Liver (tissue), 9 donors: ENCODE results near the gene TRABD. TPM values are rescaled to one million over a fixed set of nuclear protein-coding genes. Genes with fewer than 3 reads are reported as not detected.

Experiments used
- DNase-seq: peaks from one replicate; pipeline ENCODE4 v3.0.0-alpha.2; 2017; ENCODE audit warnings: low spot score
- H3K27ac ChIP-seq, 2 donors: one replicate each; pipeline ENCODE4 v1.7.0; 2013; ENCODE audit warnings: inconsistent platforms in 2 of 2, low read length in 2 of 2, control low read depth in 1 of 2, low read depth in 1 of 2, mild to moderate bottlenecking in 1 of 2
- H3K27me3 ChIP-seq, 4 donors: one replicate each; pipeline versions ENCODE4 v1.6.1 to v1.7.0; 2013; ENCODE audit warnings: low read length in 3 of 4, inconsistent platforms in 1 of 4, mild to moderate bottlenecking in 1 of 4, moderate library complexity in 1 of 4; ENCODE audit not compliant: control insufficient read depth in 4 of 4, insufficient read depth in 4 of 4
- H3K36me3 ChIP-seq, 4 donors: one replicate each; pipeline versions ENCODE4 v1.6.1 to v1.7.0; 2013; ENCODE audit warnings: low read length in 3 of 4, mild to moderate bottlenecking in 3 of 4, low read depth in 1 of 4, moderate library complexity in 1 of 4; ENCODE audit not compliant: control insufficient read depth in 4 of 4, insufficient read depth in 3 of 4
- H3K4me1 ChIP-seq, 4 donors: one replicate each; pipeline versions ENCODE4 v1.6.1 to v1.7.0; 2013; ENCODE audit warnings: low read length in 3 of 4, mild to moderate bottlenecking in 3 of 4, moderate library complexity in 1 of 4; ENCODE audit not compliant: control insufficient read depth in 4 of 4, insufficient read depth in 4 of 4
- H3K4me3 ChIP-seq, 3 donors: one replicate each; pipeline versions ENCODE4 v1.6.1 to v1.7.0; 2013; ENCODE audit warnings: low read length in 3 of 3, control low read depth in 1 of 3, low read depth in 1 of 3, mild to moderate bottlenecking in 1 of 3
- H3K9ac ChIP-seq, 2 donors: one replicate each; pipeline ENCODE4 v1.7.0; 2013; ENCODE audit warnings: low read length in 2 of 2, mild to moderate bottlenecking in 2 of 2, moderate library complexity in 2 of 2, control low read depth in 1 of 2, low read depth in 1 of 2
- H3K9me3 ChIP-seq, 4 donors: one replicate each; pipeline versions ENCODE4 v1.6.1 to v1.7.0; 2013; ENCODE audit warnings: low read length in 3 of 4; ENCODE audit not compliant: control insufficient read depth in 4 of 4
- ATF3 ChIP-seq: IDR thresholded peaks from 2 replicates; pipeline ENCODE4 v1.6.1; 2016; ENCODE audit warnings: antibody characterized with exemption
- CTCF ChIP-seq: fragments of 150-350 bp; IDR thresholded peaks from 2 replicates; pipeline ENCODE4 v1.5.1; 2017; ENCODE audit warnings: improper control_type of control experiment, low read depth, low read length; ENCODE audit not compliant: missing input control
- EGR1 ChIP-seq, 2 donors: IDR thresholded peaks; 2 replicates each; pipeline ENCODE4 v1.6.1; 2016 to 2018; ENCODE audit warnings: antibody characterized with exemption in 2 of 2, low read depth in 2 of 2
- FOXA1 ChIP-seq: IDR thresholded peaks from 2 replicates; pipeline ENCODE4 v1.6.1; 2016; ENCODE audit warnings: antibody characterized with exemption
- FOXA2 ChIP-seq: IDR thresholded peaks from 2 replicates; pipeline ENCODE4 v1.6.1; 2016; ENCODE audit warnings: antibody characterized with exemption
- GABPA ChIP-seq, 2 donors: IDR thresholded peaks in 1 of 2; conservative IDR thresholded peaks in 1 of 2; 2 replicates each; pipeline ENCODE4 v1.6.1; 2016; ENCODE audit warnings: antibody characterized with exemption in 2 of 2, mild to moderate bottlenecking in 1 of 2, moderate library complexity in 1 of 2
- HNF4A ChIP-seq, 2 donors: conservative IDR thresholded peaks; 2 replicates each; pipeline ENCODE4 v1.6.1; 2016; ENCODE audit warnings: antibody characterized with exemption in 2 of 2, mild to moderate bottlenecking in 2 of 2
- HNF4G ChIP-seq: IDR thresholded peaks from 2 replicates; pipeline ENCODE4 v1.6.1; 2016; ENCODE audit warnings: antibody characterized with exemption
- JUND ChIP-seq, 2 donors: IDR thresholded peaks; 2 replicates each; pipeline ENCODE4 v1.6.1; 2016; ENCODE audit warnings: antibody characterized with exemption in 2 of 2
- MAX ChIP-seq: IDR thresholded peaks from 2 replicates; pipeline ENCODE4 v1.6.1; 2016; ENCODE audit warnings: antibody characterized with exemption
- NR2F2 ChIP-seq: IDR thresholded peaks from 2 replicates; pipeline ENCODE4 v1.6.1; 2016; ENCODE audit warnings: antibody characterized with exemption
- RAD21 ChIP-seq, 2 donors: IDR thresholded peaks; 2 replicates each; pipeline ENCODE4 v1.6.1; 2016; ENCODE audit warnings: antibody characterized with exemption in 2 of 2, mild to moderate bottlenecking in 2 of 2
- REST ChIP-seq: IDR thresholded peaks from 2 replicates; pipeline ENCODE4 v1.6.1; 2016; ENCODE audit warnings: antibody characterized with exemption, mild to moderate bottlenecking
- RXRA ChIP-seq, 2 donors: IDR thresholded peaks; 2 replicates each; pipeline ENCODE4 v1.6.1; 2017 to 2018; ENCODE audit warnings: antibody characterized with exemption in 2 of 2, mild to moderate bottlenecking in 1 of 2
- SP1 ChIP-seq: IDR thresholded peaks from 2 replicates; pipeline ENCODE4 v1.6.1; 2018; ENCODE audit warnings: antibody characterized with exemption, mild to moderate bottlenecking
- TAF1 ChIP-seq: conservative IDR thresholded peaks from 2 replicates; pipeline ENCODE4 v1.6.1; 2016; ENCODE audit warnings: antibody characterized with exemption, mild to moderate bottlenecking
- YY1 ChIP-seq: IDR thresholded peaks from 2 replicates; pipeline ENCODE4 v1.6.1; 2016; ENCODE audit warnings: antibody characterized with exemption, mild to moderate bottlenecking
- ZBTB33 ChIP-seq: IDR thresholded peaks from 2 replicates; pipeline ENCODE4 v1.6.1; 2016; ENCODE audit warnings: antibody characterized with exemption
- WGBS: extraction: QIAGEN DNeasy Blood & Tissue Kit; methylation state at CpG from one replicate; pipeline ENCODE4 v1.1.7; 2013; 5-methylcytosine and 5-hydroxymethylcytosine counted together
- polyA plus RNA-seq, 2 donors: library from polyadenylated mRNA; stranded (reverse) in 1 of 2; unstranded in 1 of 2; fragments of 200-250 nt in 1 of 2; fragments of >200 nt in 1 of 2; fragmentation: Nextera tagmentation in 1 of 2; extraction: Ambion mirVana in 1 of 2; gene quantifications; one replicate each; pipeline versions ENCODE4 v1.2.1 to v1.2.3, GENCODE V29; 2013 to 2015
- total RNA-seq, 2 donors: library from RNA; depleted of rRNA; stranded (reverse); fragments of >200 nt; gene quantifications; one replicate each; pipeline ENCODE4 v1.2.3, GENCODE V29; 2014
- donor health status: healthy.
- donor health status: healthy.
- donor health status: healthy.
- donor health status: healthy.
- donor health status: healthy.

The TRABD gene
- total and polyA plus RNA-seq, 4 donors, result 10.5 to 29.7 (median 16.4) TPM

- no peaks in the 10 kb centered on the region for H3K4me1 ChIP-seq
- H3K27me3 ChIP-seq, result no peaks in the 10 kb centered on the region
- 98% methylated on average over 16 of the region's 16 CpGs for whole genome bisulfite sequencing
- no peak overlapping the region for H3K27ac ChIP-seq
- TF ChIP-seq HNF4G (no peak), HNF4A (conservative IDR thresholded peaks at IDR 0.05) (no peak), RAD21 (IDR thresholded peaks at IDR 0.05) (no peak)
- H3K9me3 ChIP-seq, result no peaks in the 10 kb centered on the region
- no peak for DNase-seq
- H3K4me3 ChIP-seq, result no peak overlapping the region
- no peak overlapping the region for H3K9ac ChIP-seq
- H3K36me3 ChIP-seq, result peaks cover 7 to 52% (median 18%) of the 10 kb centered on the region in 4 donors
Observed at GRCh38 chr22:50229370-50229769, 43.7 kb downstream of the TRABD start.

- TF ChIP-seq EGR1 (IDR thresholded peaks at IDR 0.05; ENCODE audit: low read depth in 2 of 2) (no peak), CTCF (no peak), NR2F2 (no peak), JUND (IDR thresholded peaks at IDR 0.05) (no peak), HNF4G (no peak), GABPA (IDR thresholded peaks at IDR 0.05 in 1 of 2, conservative IDR thresholded peaks at IDR 0.05 in 1 of 2) (no peak), HNF4A (conservative IDR thresholded peaks at IDR 0.05) (no peak), TAF1 (no peak), FOXA1 (no peak), ATF3 (no peak), YY1 (no peak), ZBTB33 (no peak), SP1 (no peak), FOXA2 (no peak), RXRA (IDR thresholded peaks at IDR 0.05) (no peak), RAD21 (IDR thresholded peaks at IDR 0.05) (no peak), REST (no peak), MAX (no peak)
- Histone ChIP-seq H3K36me3 (peaks cover 5 to 32% (median 8%) of the 10 kb centered on the region in 4 donors), H3K4me1 (peaks cover 0 to 5% (median under 1%) of the 10 kb centered on the region in 4 donors), H3K27ac (no peak overlapping the region), H3K9ac (no peak overlapping the region), H3K9me3 (no peaks in the 10 kb centered on the region), H3K4me3 (no peak overlapping the region), H3K27me3 (no peaks in the 10 kb centered on the region)
- DNase-seq, result no peak
- 95% methylated on average over 20 of the region's 20 CpGs for whole genome bisulfite sequencing
Observed at GRCh38 chr22:50232481-50233151, 46.9 kb downstream of the TRABD start.
